Measurements from ENCODE around the gene WWOX.

The WWOX gene

GRCh38 chr16:79188739-79189122, 1089.3 kb downstream of the WWOX start:
- FAIRE-seq (no peak), DNase-seq (ENCODE audit: insufficient read length, low spot score) (no peak)
- TF ChIP-seq SPI1 (IDR thresholded peaks at IDR 0.05; ENCODE audit: low read depth, low read length): no peak
- TF ChIP-seq POU2F2 (IDR thresholded peaks at IDR 0.05; ENCODE audit: low read depth, low read length): no peak

GRCh38 chr16:79190542-79190941, 1091.1 kb downstream of the WWOX start:
- no peak for TF ChIP-seq POLR2AphosphoS5 (IDR thresholded peaks at IDR 0.05; ENCODE audit: low read depth, low read length)
- no peak for TF ChIP-seq POLR2A (IDR thresholded peaks at IDR 0.05; ENCODE audit: low read depth, low read length)
- TF ChIP-seq POU2F2 (IDR thresholded peaks at IDR 0.05; ENCODE audit: low read depth, low read length): no peak
- TF ChIP-seq PAX5 (IDR thresholded peaks at IDR 0.05; ENCODE audit: insufficient read depth, low read length, severe bottlenecking): no peak
- TF ChIP-seq SPI1 (IDR thresholded peaks at IDR 0.05; ENCODE audit: low read depth, low read length): no peak
- FAIRE-seq (no peak), DNase-seq (ENCODE audit: insufficient read length, low spot score) (no peak)

- FAIRE-seq (no peak), DNase-seq (ENCODE audit: insufficient read length, low spot score) (no peak)
- no peak for TF ChIP-seq TAF1 (IDR thresholded peaks at IDR 0.05; ENCODE audit: low read depth, low read length)
- TF ChIP-seq POU2F2 (IDR thresholded peaks at IDR 0.05; ENCODE audit: low read depth, low read length): no peak
- TF ChIP-seq SPI1 (IDR thresholded peaks at IDR 0.05; ENCODE audit: low read depth, low read length): no peak
- no peak for TF ChIP-seq POLR2AphosphoS5 (IDR thresholded peaks at IDR 0.05; ENCODE audit: low read depth, low read length)
- TF ChIP-seq POLR2A (IDR thresholded peaks at IDR 0.05; ENCODE audit: low read depth, low read length): no peak
- TF ChIP-seq PAX5 (IDR thresholded peaks at IDR 0.05; ENCODE audit: insufficient read depth, low read length, severe bottlenecking): no peak
Measured at GRCh38 chr16:79191933-79192332, 1092.5 kb downstream of the WWOX start.

- FAIRE-seq (no peak), DNase-seq (ENCODE audit: insufficient read length, low spot score) (no peak)
- TF ChIP-seq PAX5 (IDR thresholded peaks at IDR 0.05; ENCODE audit: insufficient read depth, low read length, severe bottlenecking) (no peak), POU2F2 (IDR thresholded peaks at IDR 0.05; ENCODE audit: low read depth, low read length) (no peak), SPI1 (IDR thresholded peaks at IDR 0.05; ENCODE audit: low read depth, low read length) (no peak), POLR2AphosphoS5 (IDR thresholded peaks at IDR 0.05; ENCODE audit: low read depth, low read length) (no peak), POLR2A (IDR thresholded peaks at IDR 0.05; ENCODE audit: low read depth, low read length) (no peak), TAF1 (IDR thresholded peaks at IDR 0.05; ENCODE audit: low read depth, low read length) (no peak)
Measured at GRCh38 chr16:79192904-79193303, 1093.5 kb downstream of the WWOX start.

GRCh38 chr16:79194291-79194690, 1094.8 kb downstream of the WWOX start:
- TF ChIP-seq TAF1 (IDR thresholded peaks at IDR 0.05; ENCODE audit: low read depth, low read length): no peak
- FAIRE-seq (no peak), DNase-seq (ENCODE audit: insufficient read length, low spot score) (no peak)

- FAIRE-seq (no peak), DNase-seq (ENCODE audit: insufficient read length, low spot score) (no peak)
- TF ChIP-seq PAX5 (IDR thresholded peaks at IDR 0.05; ENCODE audit: insufficient read depth, low read length, severe bottlenecking): no peak
- TF ChIP-seq TAF1 (IDR thresholded peaks at IDR 0.05; ENCODE audit: low read depth, low read length): no peak
- no peak for TF ChIP-seq SPI1 (IDR thresholded peaks at IDR 0.05; ENCODE audit: low read depth, low read length)
- no peak for TF ChIP-seq POU2F2 (IDR thresholded peaks at IDR 0.05; ENCODE audit: low read depth, low read length)
- TF ChIP-seq POLR2AphosphoS5 (IDR thresholded peaks at IDR 0.05; ENCODE audit: low read depth, low read length): no peak
- TF ChIP-seq POLR2A (IDR thresholded peaks at IDR 0.05; ENCODE audit: low read depth, low read length): no peak
Measured at GRCh38 chr16:79195938-79196337, 1096.5 kb downstream of the WWOX start.

- TF ChIP-seq TAF1 (IDR thresholded peaks at IDR 0.05; ENCODE audit: low read depth, low read length) (no peak), POLR2A (IDR thresholded peaks at IDR 0.05; ENCODE audit: low read depth, low read length) (no peak), PAX5 (IDR thresholded peaks at IDR 0.05; ENCODE audit: insufficient read depth, low read length, severe bottlenecking) (no peak), POLR2AphosphoS5 (IDR thresholded peaks at IDR 0.05; ENCODE audit: low read depth, low read length) (no peak), POU2F2 (IDR thresholded peaks at IDR 0.05; ENCODE audit: low read depth, low read length) (no peak)
- DNase-seq (ENCODE audit: insufficient read length, low spot score) (no peak), FAIRE-seq (no peak)
Measured at GRCh38 chr16:79201436-79201835, 1102.0 kb downstream of the WWOX start.

- TF ChIP-seq TAF1 (IDR thresholded peaks at IDR 0.05; ENCODE audit: low read depth, low read length) (no peak), POU2F2 (IDR thresholded peaks at IDR 0.05; ENCODE audit: low read depth, low read length) (no peak), SPI1 (IDR thresholded peaks at IDR 0.05; ENCODE audit: low read depth, low read length) (no peak), POLR2A (IDR thresholded peaks at IDR 0.05; ENCODE audit: low read depth, low read length) (no peak), PAX5 (IDR thresholded peaks at IDR 0.05; ENCODE audit: insufficient read depth, low read length, severe bottlenecking) (no peak), POLR2AphosphoS5 (IDR thresholded peaks at IDR 0.05; ENCODE audit: low read depth, low read length) (no peak)
- DNase-seq (ENCODE audit: insufficient read length, low spot score) (no peak), FAIRE-seq (no peak)
Measured at GRCh38 chr16:79202977-79203376, 1103.5 kb downstream of the WWOX start.

GRCh38 chr16:79204486-79204885, 1105.0 kb downstream of the WWOX start:
- DNase-seq (ENCODE audit: insufficient read length, low spot score): no peak
- no peak for FAIRE-seq

GRCh38 chr16:79206889-79207288, 1107.4 kb downstream of the WWOX start:
- FAIRE-seq (no peak), DNase-seq (ENCODE audit: insufficient read length, low spot score) (no peak)
- no peak for TF ChIP-seq POLR2AphosphoS5 (IDR thresholded peaks at IDR 0.05; ENCODE audit: low read depth, low read length)
- no peak for TF ChIP-seq POU2F2 (IDR thresholded peaks at IDR 0.05; ENCODE audit: low read depth, low read length)
- no peak for TF ChIP-seq PAX5 (IDR thresholded peaks at IDR 0.05; ENCODE audit: insufficient read depth, low read length, severe bottlenecking)
- TF ChIP-seq POLR2A (IDR thresholded peaks at IDR 0.05; ENCODE audit: low read depth, low read length): no peak
- TF ChIP-seq TAF1 (IDR thresholded peaks at IDR 0.05; ENCODE audit: low read depth, low read length): no peak
- no peak for TF ChIP-seq SPI1 (IDR thresholded peaks at IDR 0.05; ENCODE audit: low read depth, low read length)

More at GRCh38 chr16:79204486-79204885, 1105.0 kb downstream of the WWOX start:
- TF ChIP-seq SPI1 (IDR thresholded peaks at IDR 0.05; ENCODE audit: low read depth, low read length): no peak

GRCh38 chr16:79209308-79209707, 1109.9 kb downstream of the WWOX start:
- FAIRE-seq: no peak
- TF ChIP-seq SPI1 (IDR thresholded peaks at IDR 0.05; ENCODE audit: low read depth, low read length) (no peak), POU2F2 (IDR thresholded peaks at IDR 0.05; ENCODE audit: low read depth, low read length) (no peak), POLR2A (IDR thresholded peaks at IDR 0.05; ENCODE audit: low read depth, low read length) (no peak), TAF1 (IDR thresholded peaks at IDR 0.05; ENCODE audit: low read depth, low read length) (no peak), PAX5 (IDR thresholded peaks at IDR 0.05; ENCODE audit: insufficient read depth, low read length, severe bottlenecking) (no peak), POLR2AphosphoS5 (IDR thresholded peaks at IDR 0.05; ENCODE audit: low read depth, low read length) (no peak)
- DNase-seq (ENCODE audit: insufficient read length, low spot score): no peak

Measured in GM12891 (cell line).